Activated CD4-positive, alpha-beta T cell treated with anti-CD3 and anti-CD28 coated beads, Interleukin-2, amount 50 U/mL, for 48 hours (primary cell): ENCODE results near the gene MCF2L2.
"Not testable (repeated sequence)": the region's sequence is repeated elsewhere in the genome, so short reads cannot be mapped to it uniquely, and the experiment has no call there.

Experiments used
- DNase-seq, 2 experiments: peaks; one replicate each; pipeline ENCODE4 v3.0.0-alpha.2; 2020

The MCF2L2 gene

GRCh38 chr3:183193762-183194689 lies 234.4 kb downstream of the MCF2L2 start:
- no peak for DNase-seq

- no peak for DNase-seq
Measured at GRCh38 chr3:183192650-183193300, 235.6 kb downstream of the MCF2L2 start.

GRCh38 chr3:183189641-183190040 lies 238.8 kb downstream of the MCF2L2 start:
- no peak for DNase-seq

- peak; percentile 38 to 54 for DNase-seq
Measured at GRCh38 chr3:183188895-183189462, 239.4 kb downstream of the MCF2L2 start.

- DNase-seq = no peak
Measured at GRCh38 chr3:183185696-183186095, 242.7 kb downstream of the MCF2L2 start.

GRCh38 chr3:183182732-183183610 lies 245.4 kb downstream of the MCF2L2 start:
- DNase-seq = no peak

GRCh38 chr3:183182073-183182472 lies 246.3 kb downstream of the MCF2L2 start:
- DNase-seq = no peak

- DNase-seq = no peak
Measured at GRCh38 chr3:183181606-183182005, 246.8 kb downstream of the MCF2L2 start.

GRCh38 chr3:183180784-183181295 lies 247.6 kb downstream of the MCF2L2 start:
- no peak for DNase-seq

- DNase-seq = no peak
Measured at GRCh38 chr3:183180110-183180783, 248.2 kb downstream of the MCF2L2 start.

GRCh38 chr3:183179550-183179908 lies 248.9 kb downstream of the MCF2L2 start:
- DNase-seq = not testable (repeated sequence)

- peak; percentile 65 to 75 for DNase-seq
Measured at GRCh38 chr3:183178833-183179549, 249.4 kb downstream of the MCF2L2 start.

- DNase-seq = no peak
Measured at GRCh38 chr3:183178512-183178832, 249.9 kb downstream of the MCF2L2 start.

- no peak for DNase-seq
Measured at GRCh38 chr3:183172051-183172639, 256.3 kb downstream of the MCF2L2 start.

- DNase-seq = not testable (repeated sequence)
Measured at GRCh38 chr3:183167975-183168374, 260.4 kb downstream of the MCF2L2 start.

GRCh38 chr3:183163563-183163962 lies 264.9 kb downstream of the MCF2L2 start:
- no peak for DNase-seq

GRCh38 chr3:183161552-183162336 lies 266.7 kb downstream of the MCF2L2 start:
- DNase-seq = no peak

- no peak for DNase-seq
Measured at GRCh38 chr3:183160616-183161015, 267.8 kb downstream of the MCF2L2 start.

GRCh38 chr3:183159333-183159732 lies 269.1 kb downstream of the MCF2L2 start:
- no peak for DNase-seq

GRCh38 chr3:183158551-183159006 lies 269.8 kb downstream of the MCF2L2 start:
- DNase-seq = peak; percentile 43 to 60
